NCI-H1092 (cell line): ENCODE data around the gene FGR.
"Not testable (repeated sequence)": the region's sequence is repeated elsewhere in the genome, so short reads cannot be mapped to it uniquely, and the experiment has no call there.

Source experiments
- DNase-seq: peaks from one replicate; lab custom pipeline; 2025; lab: John Stamatoyannopoulos, UW

Gene FGR

DNA sequence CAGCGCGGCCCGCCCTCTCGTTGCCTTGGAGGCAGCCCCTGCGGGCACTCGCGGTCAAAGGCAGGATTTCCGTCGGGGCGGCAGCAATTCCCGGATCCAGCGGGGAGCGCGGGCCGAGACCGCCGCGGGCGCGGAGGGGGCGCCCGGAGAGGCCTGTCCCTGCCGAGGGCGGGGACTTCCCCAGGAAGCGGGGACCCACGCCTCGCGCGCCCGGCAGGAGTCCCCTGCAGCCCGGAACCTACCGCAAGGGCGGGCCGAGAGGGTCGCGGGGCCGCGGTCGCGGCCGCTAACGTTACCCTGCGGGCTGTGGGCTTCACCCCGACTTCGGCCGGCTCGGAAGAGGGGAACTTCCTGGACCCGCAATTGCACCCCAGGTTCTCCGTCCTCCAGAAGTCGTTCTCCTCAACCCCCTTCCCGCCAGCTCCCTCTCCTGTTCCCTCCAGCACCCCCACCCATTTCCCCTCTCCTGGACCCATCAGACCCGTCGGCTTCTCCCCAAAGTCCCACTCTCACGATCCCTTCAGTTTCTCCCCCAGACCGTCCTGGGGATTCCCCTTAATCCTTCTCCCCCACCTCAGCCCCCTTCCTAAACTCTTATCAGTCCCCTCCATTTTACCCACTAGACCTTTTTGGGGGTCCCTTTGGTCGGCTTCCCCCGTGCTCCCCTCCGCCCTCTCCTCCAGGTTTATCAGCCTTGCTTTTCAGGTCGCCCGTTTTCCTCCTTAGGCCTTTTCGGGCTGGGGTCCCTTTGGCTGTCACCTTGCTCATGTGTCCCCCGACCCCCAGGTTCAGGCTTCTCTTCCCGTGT is 604 bp downstream of the FGR start:
- no peak for DNase-seq

DNA sequence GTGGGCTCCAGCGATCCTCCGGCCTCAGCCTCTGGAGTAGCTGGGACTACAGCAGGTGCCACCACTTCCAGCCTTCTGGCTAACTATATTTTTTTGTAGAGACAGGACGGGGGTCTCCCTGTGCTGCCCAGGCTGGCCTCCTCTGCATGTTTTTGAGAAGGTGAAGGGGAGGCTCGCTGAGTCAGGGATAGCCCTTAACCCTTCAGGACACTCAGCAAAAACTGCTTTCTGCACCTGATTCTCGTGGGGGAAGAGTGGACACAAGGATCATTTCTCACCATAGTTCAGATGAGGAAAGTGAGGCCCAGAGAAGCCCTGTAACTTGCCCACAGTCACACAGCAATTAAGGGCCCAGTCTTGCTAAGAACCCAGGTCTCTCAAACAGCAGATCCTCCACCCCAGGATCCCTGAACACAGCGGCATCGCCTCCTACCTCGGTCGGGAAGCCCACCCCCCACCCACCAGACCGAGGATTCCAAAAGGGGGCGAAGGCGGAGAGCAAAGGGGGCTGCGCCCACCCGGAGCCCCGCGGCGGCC is 1.3 kb downstream of the FGR start:
- no peak for DNase-seq

DNA sequence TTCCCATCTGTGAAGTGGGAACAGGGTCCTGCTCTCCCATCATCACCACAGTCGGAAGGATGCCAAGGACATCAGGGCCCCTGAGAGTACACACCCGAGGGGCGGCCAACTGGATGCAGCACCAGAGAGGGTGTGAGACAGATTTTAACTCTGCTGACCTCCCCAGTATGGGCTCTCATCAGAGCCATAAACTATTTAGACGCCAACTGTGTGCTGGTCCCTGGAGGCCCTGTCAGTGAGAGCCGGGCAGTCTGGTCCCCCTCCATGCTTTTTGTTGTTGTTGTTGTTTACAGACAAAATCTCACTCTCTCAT is 1.7 kb downstream of the FGR start:
- no peak for DNase-seq

DNA sequence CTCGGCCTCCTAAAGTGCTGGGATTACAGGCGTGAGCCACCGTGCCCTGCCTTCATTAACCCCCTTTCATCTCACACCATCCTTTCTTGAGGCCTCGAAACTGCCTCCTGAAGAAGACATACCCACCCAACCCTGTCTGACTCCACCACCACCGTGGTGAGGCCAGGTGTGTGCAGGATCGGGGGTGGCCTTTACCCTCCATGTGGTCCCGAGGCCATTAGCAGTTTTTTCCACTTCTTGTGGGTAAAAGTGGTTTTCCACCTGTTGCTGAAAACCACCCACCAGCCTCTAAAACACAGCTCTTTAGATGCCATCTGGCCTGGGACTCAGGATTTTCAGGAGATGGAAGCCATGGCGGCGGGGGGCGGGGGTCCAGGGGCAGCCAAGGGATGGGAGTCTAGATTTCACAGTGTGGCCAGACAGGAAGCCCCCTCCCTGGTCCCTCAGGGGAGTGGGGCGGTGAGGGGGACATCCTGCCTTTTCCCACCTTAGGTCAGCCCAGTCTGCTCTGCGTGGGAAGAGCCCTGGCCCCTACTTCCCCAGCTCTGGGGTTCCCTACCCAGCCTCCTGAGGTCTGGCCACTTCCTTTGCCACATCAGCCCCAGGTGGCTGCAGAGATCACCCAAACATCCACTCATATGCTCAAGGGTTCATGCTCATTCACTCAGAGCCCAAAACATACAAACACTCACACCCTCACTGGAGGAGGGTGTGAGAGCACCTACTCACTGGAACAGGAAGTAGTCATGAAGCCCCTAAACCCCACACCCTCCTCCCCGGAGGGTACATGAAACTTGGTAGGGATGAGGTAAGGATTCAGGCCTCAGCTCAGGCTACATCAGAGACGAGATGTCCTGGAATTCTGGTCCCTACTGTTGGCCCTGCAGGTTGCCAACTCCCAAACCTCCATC is 2.3 kb downstream of the FGR start:
- DNase-seq = no peak

DNA sequence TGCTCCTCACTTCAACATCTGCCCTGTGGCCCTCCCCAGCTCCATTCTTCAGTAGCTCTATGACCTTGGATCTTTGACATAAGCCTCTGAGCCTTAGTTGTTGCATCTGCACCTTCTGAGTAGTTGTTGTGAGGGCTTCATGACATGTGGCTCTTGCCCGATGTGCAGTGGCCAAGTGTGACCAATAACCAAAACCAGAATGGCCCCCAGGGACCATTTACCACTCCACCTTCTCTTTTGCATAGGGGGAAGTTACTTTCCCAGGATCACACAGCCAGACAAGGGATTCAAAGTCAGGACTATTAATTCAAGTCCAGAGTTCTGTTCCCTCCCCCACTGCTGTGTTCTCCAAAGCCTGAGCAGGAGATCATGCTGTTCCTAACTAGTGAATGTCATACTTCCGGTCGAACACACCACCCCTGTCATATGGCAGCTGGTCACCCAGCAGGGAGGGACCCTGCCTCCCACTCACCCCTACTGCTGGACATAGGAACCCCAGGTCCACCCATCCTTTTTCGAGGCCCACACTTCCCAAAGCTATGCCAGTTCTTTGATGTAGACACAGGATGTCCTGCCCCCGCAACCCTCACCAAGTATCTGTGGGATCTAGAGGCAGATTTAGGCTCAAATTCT is 4.0 kb downstream of the FGR start:
- DNase-seq = no peak

DNA sequence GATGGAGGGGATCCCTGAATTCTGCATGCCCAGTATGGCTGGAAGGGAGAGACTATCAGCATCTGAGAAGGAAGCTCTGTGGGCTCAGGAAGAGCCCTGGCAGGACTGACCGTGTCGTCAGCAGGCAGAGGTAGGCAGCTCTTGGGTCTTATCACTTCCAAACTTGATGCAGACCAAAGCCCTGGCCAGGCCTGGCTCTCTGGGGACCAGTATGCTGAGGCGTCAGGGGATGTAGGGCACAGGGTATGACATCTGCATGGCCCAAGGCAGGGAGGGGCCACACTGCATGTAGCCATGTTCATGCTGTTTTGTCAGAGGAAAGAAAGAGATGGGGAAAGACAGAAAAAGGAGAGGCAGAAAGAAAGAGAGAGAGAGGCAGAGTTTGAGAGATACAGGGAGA is 6.3 kb downstream of the FGR start:
- DNase-seq = no peak

DNA sequence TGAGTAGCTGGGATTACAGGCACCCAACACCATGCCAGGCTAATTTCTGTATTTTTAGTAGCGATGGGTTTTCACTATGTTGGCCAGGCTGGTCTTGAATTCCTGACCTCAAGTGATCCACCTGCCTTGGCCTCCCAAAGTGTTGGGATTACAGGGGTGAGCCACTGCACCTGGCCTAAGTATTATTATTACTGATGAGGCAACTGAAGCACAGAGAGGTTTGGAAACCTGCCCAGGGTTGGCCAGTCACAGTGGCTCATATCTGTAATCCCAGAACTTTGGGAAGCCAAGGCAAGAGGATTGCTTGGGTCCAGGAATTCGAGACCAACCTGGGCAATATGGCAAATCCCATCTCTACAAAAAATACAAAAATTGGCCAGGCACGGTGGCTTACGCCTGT is 7.3 kb downstream of the FGR start:
- DNase-seq = not testable (repeated sequence)

DNA sequence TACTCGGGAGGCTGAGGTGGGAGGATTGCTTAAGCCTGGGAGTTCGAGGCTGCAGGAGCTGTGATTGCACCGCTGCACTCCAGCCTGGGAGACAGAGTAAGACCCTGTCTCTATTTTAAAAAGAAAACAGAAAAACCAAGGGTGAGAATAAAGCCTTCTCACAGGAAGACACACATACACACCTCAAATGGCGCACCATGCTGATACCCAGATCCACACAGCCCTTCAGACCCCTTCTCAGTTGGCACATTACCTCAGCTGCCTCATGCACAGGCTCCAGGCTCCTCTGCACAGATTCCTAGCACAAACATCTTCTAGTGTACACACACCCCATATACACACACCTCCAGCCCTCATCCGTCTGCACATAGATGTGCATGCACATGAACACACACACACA is 7.9 kb downstream of the FGR start:
- DNase-seq = no peak

DNA sequence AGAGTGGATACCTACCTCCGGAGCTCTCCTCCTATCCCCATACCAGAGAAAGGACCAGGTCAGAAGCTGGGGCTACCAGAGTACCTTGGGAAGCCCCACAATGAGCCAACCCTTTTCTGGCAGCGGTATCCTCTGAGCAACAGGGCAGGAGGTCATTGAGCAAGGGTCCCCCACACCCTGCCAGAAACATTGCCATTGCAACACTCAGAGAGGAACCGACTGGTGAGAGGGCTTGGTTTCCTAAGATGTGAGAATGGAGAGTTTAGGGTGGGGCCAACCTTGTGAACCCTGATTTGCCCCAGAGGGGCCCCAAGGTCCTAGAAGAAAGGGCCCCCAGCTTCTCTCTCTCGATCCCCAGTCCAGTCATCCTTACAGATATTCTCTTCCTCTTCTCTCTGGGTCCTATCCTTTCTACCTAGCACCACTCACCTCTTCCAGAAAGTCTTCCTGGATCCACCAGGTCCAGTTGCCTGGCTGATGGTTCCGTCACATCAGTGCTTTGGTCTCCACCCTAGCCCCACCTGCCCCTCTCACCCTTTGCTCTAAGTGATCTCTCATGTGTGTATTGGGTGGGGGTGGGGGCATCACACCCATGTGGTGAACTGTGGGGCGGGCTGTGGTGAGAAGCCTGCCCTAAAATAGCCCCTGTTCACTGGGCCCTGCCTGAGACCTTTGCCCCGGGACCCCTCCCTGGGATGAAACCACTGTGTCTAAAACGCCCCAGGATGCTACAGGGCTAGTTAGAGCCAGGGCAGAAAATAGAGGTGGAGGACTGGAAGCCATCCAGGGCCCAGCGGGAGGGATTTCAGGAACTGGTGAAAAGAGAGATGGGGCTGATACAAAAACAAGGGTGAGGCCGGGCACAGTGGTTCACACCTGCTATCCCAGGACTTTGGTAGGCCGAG is 8.7 kb downstream of the FGR start:
- no peak for DNase-seq

DNA sequence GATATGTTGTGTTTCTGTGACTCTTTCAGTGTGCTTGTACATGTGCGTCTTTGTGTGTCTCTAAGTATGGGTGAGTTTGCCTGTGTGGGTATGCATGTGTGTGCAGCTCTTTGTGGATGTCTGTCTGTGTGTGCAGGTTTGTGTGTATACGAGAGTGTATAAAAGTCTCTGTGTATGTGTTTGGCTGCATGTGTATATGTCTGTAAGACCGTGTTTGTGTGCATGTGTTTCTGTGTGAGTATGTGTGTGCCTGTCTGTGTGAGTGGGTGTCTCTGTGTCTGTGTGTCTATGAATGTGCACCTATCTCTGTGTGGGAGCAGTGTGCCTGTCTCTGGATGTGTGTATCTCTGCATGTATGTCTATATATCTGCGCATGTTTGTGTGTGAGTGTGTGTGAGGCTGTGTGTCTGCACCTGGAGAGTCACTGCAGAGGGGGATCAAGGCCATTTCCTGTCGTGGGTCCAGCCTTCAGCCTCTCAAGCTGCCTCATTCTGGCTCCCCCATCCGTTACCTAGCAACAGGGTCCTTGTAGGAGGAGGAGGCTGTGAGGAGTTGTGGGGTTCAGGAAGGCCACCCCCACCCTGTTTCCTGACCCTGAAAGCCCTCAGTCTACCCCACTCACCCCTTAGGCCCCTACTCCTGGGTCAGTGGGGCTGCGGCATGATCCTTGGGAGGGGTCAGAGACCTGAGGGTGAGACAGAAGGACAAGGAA is 10.4 kb downstream of the FGR start:
- peak; percentile 78 for DNase-seq

DNA sequence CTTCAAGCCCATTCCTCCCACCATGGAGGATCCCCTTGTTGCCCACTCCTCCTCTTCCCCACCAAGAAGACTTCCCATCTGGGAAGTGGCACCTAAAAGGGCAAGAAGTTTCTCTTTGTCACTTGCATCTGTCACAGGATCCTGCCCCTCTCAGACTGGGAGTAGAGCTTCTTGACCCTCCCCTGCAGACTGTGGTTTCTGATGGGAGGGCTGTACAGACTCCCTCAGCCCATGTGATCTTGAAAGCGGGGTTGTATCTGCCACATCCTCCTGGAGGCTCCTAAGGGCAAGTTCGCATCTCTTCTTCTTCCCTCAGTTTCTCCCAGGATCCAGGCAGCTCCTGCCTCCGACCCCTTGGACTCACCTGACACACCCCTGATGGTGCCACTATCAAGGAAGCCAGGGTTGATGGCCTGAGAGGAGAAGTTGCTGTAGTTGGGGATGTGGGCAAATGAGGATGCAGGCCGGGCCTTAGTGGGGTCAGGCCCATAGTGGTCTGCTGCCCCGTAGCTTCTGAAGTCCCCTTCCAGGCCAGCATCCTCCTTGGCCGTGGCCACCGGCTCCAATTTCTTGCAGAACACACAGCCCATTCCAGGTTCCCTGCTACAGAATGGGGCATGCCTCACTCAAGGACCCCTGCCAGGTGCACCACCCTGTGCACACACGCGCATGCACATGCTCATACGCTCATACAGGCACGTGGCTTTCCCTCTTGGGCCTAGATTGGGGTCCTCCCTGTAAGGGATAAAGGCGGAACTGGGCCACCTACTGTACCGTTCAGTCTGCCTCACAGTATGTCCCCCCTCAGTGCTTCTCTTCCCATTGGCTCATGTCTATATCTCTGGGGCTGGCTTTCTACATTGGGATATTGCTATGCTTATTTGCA is 11.4 kb downstream of the FGR start:
- no peak for DNase-seq

DNA sequence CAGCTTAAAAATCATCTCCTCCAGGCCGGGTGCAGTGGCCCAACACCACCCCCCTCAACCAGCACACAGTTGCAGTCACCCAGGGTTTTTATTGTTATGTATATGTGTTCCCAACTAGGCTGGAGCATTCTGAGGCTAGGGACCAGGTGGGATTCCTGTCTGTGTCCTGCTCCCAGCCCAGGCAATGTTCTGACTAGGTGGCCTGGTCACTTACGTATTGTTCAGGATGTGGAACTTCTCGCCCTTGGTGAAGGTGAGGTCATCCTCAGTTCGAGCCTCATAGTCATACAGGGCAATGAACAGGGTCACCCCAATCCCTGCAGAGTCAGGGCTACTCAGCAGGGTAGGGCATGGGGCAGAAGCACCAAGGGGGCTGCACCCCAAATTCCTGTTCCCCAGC is 12.2 kb downstream of the FGR start:
- DNase-seq = no peak

DNA sequence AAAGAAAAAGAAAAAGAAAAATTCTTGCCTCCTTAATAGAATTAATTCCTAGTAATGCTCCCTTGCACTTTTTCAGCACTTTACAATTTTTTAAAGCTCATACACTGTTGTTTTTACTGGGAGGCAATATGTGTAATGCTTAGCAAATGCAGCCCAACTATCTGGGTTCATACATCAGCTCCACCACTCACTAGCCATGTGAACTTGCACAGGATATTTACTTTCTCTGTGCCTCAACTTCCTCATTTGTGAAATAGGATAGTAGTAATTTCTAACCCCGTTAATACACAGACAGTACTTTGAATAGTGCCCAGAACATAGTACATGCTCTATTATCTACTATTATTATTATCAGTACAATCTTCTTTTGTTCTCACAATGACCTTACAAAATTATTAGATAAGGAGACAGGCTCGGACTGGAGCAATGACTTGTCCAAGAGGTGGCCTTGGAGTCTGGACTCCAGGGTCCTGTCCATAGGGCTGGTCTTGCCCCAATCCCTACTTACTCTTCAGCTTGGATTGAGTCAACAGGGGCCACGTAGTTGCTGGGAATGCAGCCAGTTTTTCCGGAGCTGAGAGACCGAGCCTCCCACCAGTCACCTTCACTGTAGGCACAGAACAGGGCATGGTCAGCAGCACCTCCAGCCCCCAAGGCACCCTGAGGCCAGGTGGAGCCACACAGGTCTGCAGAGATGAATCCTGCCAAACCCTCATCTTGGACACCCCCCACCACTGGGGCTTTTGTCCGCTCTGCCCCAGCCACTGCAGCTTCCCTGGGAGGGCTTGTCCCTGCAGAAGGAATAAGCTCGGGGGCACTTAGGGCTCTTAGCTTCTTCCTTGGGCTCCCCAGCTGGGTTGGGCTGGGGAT is 13.7 kb downstream of the FGR start:
- peak; percentile 30 for DNase-seq

DNA sequence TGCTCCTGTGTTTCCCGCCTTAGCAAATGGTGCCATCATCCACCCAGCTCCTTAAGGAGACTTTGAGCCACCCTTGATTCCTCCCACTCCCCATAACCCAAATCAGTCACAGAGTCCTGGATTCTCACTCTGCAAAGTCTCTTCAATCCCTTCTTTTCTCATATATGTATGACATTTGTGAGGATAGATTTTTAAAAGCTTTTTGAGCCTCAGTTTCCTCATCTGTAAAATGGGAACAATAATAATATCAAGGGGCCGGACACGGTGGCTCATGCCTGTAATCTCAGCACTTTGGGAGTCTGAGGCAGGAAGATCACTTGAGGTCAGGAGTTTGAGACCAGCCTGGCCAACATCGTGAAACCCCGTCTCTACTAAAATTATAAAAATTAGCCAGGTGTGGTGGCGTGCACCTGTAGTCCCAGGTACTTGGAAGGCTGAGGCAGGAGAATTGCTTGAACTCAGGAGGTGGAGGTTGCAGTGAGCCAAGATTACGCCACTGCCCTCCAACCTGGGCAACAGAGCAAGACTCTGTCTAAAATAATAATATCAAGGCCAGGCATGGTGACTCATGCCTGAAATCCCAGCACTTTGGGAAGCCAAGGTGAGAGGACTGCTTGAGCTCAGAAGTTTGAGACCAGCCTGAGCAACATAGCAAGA is 15.1 kb downstream of the FGR start:
- DNase-seq = not testable (repeated sequence)

DNA sequence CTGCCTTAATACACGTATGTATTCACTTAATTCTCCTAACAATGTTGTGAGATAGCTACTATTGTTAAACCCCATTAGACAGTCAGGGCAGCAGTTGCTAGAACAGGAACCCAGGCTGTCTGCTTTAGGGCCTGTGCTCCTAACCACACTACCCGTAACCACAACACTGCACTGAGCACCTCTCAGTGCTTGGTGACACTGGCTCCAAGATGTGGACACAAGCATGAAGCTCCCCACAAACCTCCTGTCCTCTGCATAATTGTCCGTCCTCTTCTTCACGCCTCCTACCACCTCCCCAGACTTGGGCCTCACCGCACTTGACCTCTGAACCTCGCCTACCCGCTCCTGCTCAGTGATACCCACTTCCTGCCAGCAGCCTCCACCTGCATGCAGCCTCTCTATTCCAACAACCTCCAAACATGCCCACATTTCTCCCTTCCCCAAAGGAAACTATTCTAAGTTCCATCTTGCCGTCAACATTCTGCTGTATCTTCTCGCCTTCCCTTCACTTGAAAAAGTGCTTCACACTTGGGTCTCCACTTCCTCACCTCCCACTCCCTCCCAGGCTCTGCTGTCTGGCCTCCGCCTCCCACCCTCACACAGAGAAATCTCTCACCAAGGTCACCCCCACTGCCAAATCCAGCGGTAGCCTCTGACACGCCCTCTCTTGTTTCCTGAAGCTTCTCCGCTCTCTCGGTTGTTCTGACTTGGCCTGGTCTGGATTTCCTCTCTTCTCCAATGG is 16.5 kb downstream of the FGR start:
- no peak for DNase-seq

DNA sequence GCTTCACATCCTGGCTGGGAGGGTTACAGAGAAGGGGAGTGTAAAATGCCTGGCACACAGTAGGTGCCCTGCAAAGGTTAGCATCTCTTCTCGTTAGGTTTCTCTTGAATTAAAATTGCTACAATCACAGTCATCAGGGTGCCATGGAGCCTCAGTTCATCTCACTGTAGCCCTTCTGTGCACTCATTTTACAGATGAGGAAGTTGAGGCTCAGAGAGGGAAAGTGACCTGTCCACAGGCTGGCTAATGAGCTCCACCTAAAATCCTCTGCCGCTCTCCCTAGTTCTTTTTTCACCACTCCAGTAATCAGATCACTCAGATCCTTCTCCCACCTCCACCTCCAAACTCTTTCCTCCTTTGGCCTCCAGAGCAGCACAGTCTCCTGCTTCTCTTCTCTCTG is 17.6 kb downstream of the FGR start:
- DNase-seq = no peak

DNA sequence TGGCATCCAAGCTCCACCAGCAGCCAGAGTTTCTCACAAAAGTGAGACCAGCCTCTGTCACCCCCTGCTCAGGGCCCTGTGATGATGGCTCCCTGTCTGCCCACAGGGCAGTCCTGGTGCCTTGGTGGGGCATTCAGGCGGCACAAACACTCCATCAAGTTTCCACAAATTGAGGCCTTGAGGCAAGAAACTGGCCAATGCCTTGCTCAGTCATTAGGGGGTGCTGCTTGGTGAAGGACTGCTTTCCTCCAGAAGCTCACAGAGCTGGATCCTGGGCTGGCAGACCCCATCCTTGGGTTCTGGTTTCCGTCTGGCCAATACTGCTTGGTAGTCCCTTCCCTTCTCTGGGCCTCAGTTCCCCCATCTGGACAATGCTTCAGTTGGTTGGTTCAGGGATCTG is 18.5 kb downstream of the FGR start:
- DNase-seq = no peak
